HCT116 (cell line): ENCODE results near the gene OBSCN. TPM values are rescaled to one million over a fixed set of nuclear protein-coding genes. Genes with fewer than 3 reads are reported as not detected.

Experiments used
- ATAC-seq: fragments of 200-7000 bp; cut with Tn5 transposase; 2 replicates; pipeline ENCODE4 v1.9.1; 2020; ENCODE audit warnings: mild to moderate bottlenecking, moderate library complexity
- BruUV-seq: library from RNA; stranded (reverse); fragments of 400-500 nt; replicated peaks from 2 replicates; lab custom pipeline; 2021; lab: Mats Ljungman, UMichigan
- CTCF ChIA-PET: fragments of 300-600 bp; sonication (Branson Sonifier 250); formaldehyde crosslinking; loops from one replicate; lab custom pipeline; 2021; ENCODE audit warnings: antibody characterized with exemption; lab: Charles Lee
- POLR2A ChIA-PET: fragments of 300-600, 350-600 bp; sonication (Branson Sonifier 250); formaldehyde crosslinking; loops from one replicate; lab custom pipeline; 2021; ENCODE audit warnings: antibody characterized with exemption; lab: Charles Lee
- RAD21 ChIA-PET, 2 experiments: fragments of 300-600 bp; sonication (Branson Sonifier 250); formaldehyde crosslinking; loops; one replicate each; lab custom pipeline; 2023; ENCODE audit warnings: low total read pairs in 2 of 2; ENCODE audit not compliant: uncharacterized antibody in 2 of 2, unreplicated experiment in 2 of 2, low non-redundant PET in 1 of 2; lab: Charles Lee
- DNase-seq: peaks from one replicate; pipeline ENCODE4 v3.0.0-alpha.2; 2010; ENCODE audit warnings: low read depth, low spot score
- H2AFZ ChIP-seq: fragments of 200-600 bp; shearing (Covaris generic), sonication (generic); 2 replicates; pipeline ENCODE4 v1.6.1; 2017; ENCODE audit warnings: low read depth, mixed run types, mixed read lengths, antibody characterized with exemption, low read length; ENCODE audit not compliant: poor library complexity, severe bottlenecking
- H3K27ac ChIP-seq: 2 replicates; pipeline ENCODE4 v1.5.1; 2012; ENCODE audit warnings: low read depth, low read length
- H3K27me3 ChIP-seq: fragments of 200-600 bp; sonication (generic); 2 replicates; pipeline ENCODE4 v1.6.1; 2016; ENCODE audit warnings: mixed run types, low read length, mixed read lengths; ENCODE audit not compliant: insufficient read depth
- H3K36me3 ChIP-seq, 2 experiments: fragments of 200-500 bp in 1 of 2; fragments of 200-600 bp in 1 of 2; sonication (Bioruptor generic) in 1 of 2; sonication (generic) in 1 of 2; 2 replicates each; pipeline versions ENCODE4 v1.5.1 to v1.6.1; 2014 to 2016; ENCODE audit warnings: low read length in 2 of 2, inconsistent platforms in 1 of 2, mixed read lengths in 1 of 2, mixed run types in 1 of 2; ENCODE audit not compliant: insufficient read depth in 2 of 2, control insufficient read depth in 1 of 2
- H3K4me1 ChIP-seq, 2 experiments: fragments of 200-600 bp in 1 of 2; sonication (generic) in 1 of 2; 2 replicates each; pipeline versions ENCODE4 v1.5.1 to v1.6.1; 2012 to 2017; ENCODE audit warnings: low read length in 2 of 2, inconsistent platforms in 1 of 2, mild to moderate bottlenecking in 1 of 2, mixed read lengths in 1 of 2, mixed run types in 1 of 2, moderate library complexity in 1 of 2; ENCODE audit not compliant: insufficient read depth in 2 of 2, control insufficient read depth in 1 of 2
- H3K4me2 ChIP-seq: fragments of 200-600 bp; sonication (generic); 2 replicates; pipeline ENCODE4 v1.6.1; 2017; ENCODE audit warnings: mixed run types, low read length, mixed read lengths
- H3K4me3 ChIP-seq, 2 experiments: fragments of 200-600 bp in 1 of 2; sonication (generic) in 1 of 2; replicated peaks in 1 of 2; 2 replicates each; pipeline ENCODE4 v1.5.1; 2011 to 2016; ENCODE audit warnings: low read length in 2 of 2, control low read depth in 1 of 2, low read depth in 1 of 2, mild to moderate bottlenecking in 1 of 2, mixed read lengths in 1 of 2, mixed run types in 1 of 2
- H3K79me2 ChIP-seq: fragments of 200-600 bp; sonication (generic); 2 replicates; pipeline ENCODE4 v1.6.1; 2017; ENCODE audit warnings: mild to moderate bottlenecking, mixed run types, low read length, moderate library complexity, mixed read lengths; ENCODE audit not compliant: insufficient read depth
- H3K9ac ChIP-seq: fragments of 200-600 bp; sonication (generic); 2 replicates; pipeline ENCODE4 v1.6.1; 2016; ENCODE audit warnings: low read length, mixed read lengths
- H3K9me2 ChIP-seq: fragments of 200-600 bp; sonication (generic), shearing (Covaris generic); 2 replicates; pipeline ENCODE4 v1.6.1; 2017; ENCODE audit warnings: mixed run types, mild to moderate bottlenecking, moderate library complexity; ENCODE audit not compliant: insufficient read depth
- H3K9me3 ChIP-seq, 2 experiments: fragments of 200-500 bp in 1 of 2; fragments of 200-600 bp in 1 of 2; sonication (Bioruptor generic) in 1 of 2; sonication (generic) in 1 of 2; 2 replicates each; pipeline ENCODE4 v1.6.1; 2014 to 2017; ENCODE audit warnings: low read length in 2 of 2, mixed read lengths in 2 of 2, inconsistent platforms in 1 of 2, low read depth in 1 of 2, mild to moderate bottlenecking in 1 of 2, mixed run types in 1 of 2, moderate library complexity in 1 of 2; ENCODE audit not compliant: control insufficient read depth in 1 of 2, insufficient read depth in 1 of 2
- H4K20me1 ChIP-seq: fragments of 200-600 bp; sonication (generic), shearing (Covaris generic); 2 replicates; pipeline ENCODE4 v1.6.1; 2017; ENCODE audit warnings: mixed run types, mild to moderate bottlenecking, moderate library complexity; ENCODE audit not compliant: insufficient read depth
- CTCF ChIP-seq, 3 experiments: fragments of 200-600 bp in 1 of 3; sonication (generic) in 1 of 3; IDR thresholded peaks in 2 of 3; conservative IDR thresholded peaks in 1 of 3; 2 replicates each; pipeline ENCODE4 v1.5.1; 2012 to 2017; ENCODE audit warnings: low read depth in 2 of 3, low read length in 2 of 3, antibody characterized with exemption in 1 of 3, borderline replicate concordance in 1 of 3, control low read depth in 1 of 3, mild to moderate bottlenecking in 1 of 3, mixed read lengths in 1 of 3, mixed run types in 1 of 3, moderate library complexity in 1 of 3; ENCODE audit not compliant: insufficient read depth in 1 of 3
- EGR1 ChIP-seq: IDR thresholded peaks from 2 replicates; pipeline ENCODE4 v1.6.1; 2012; ENCODE audit warnings: low read depth
- EZH2 ChIP-seq: fragments of 200-600 bp; sonication (generic); IDR thresholded peaks from 2 replicates; pipeline ENCODE4 v1.6.1; 2017; ENCODE audit warnings: antibody characterized with exemption, mixed run types
- EZH2phosphoT487 ChIP-seq: fragments of 200-600 bp; IDR thresholded peaks from 2 replicates; pipeline ENCODE4 v1.6.1; 2018; ENCODE audit warnings: antibody characterized with exemption, borderline replicate concordance
- RAD21 ChIP-seq: IDR thresholded peaks from 2 replicates; pipeline ENCODE4 v1.6.1; 2012; ENCODE audit warnings: low read depth, mild to moderate bottlenecking
- REST ChIP-seq: IDR thresholded peaks from 2 replicates; pipeline ENCODE4 v1.6.1; 2012; ENCODE audit warnings: low read depth
- SP1 ChIP-seq: IDR thresholded peaks from 2 replicates; pipeline ENCODE4 v1.6.1; 2012; ENCODE audit warnings: low read depth
- YY1 ChIP-seq: IDR thresholded peaks from 2 replicates; pipeline ENCODE4 v1.6.1; 2011; ENCODE audit warnings: low read length, low read depth, moderate library complexity, mild to moderate bottlenecking; ENCODE audit not compliant: insufficient replicate concordance; ENCODE audit errors: extremely low read depth
- intact Hi-C: fragments of 100-400 bp; cut with micrococcal nuclease; formaldehyde crosslinking; loops from 2 replicates; pipeline ENCODE4 v1.10.0; 2022
- total RNA-seq: library from RNA; stranded (reverse); gene quantifications from one replicate; pipeline ENCODE4 v1.2.1, GENCODE V29; 2021; ENCODE audit not compliant: unreplicated experiment

OBSCN gene
- total RNA-seq, 1 experiment from 2014 or later = 16.6 TPM

- Histone ChIP-seq H3K9me2 (no peaks in the 10 kb centered on the region), H4K20me1 (no peaks in the 10 kb centered on the region), H3K9me3 (peaks cover 11 to 18% of the 10 kb centered on the region in 2 experiments), H3K36me3 (peaks cover 0 to 7% of the 10 kb centered on the region in 2 experiments; a peak in 1 of 4 replicates), H3K27ac (no peak overlapping the region), H3K9ac (no peak overlapping the region), H3K27me3 (no peaks in the 10 kb centered on the region), H3K4me2 (no peak overlapping the region), H3K79me2 (no peaks in the 10 kb centered on the region), H3K4me1 (no peaks in the 10 kb centered on the region), H2AFZ (no peak overlapping the region), H3K4me3 (no peak overlapping the region)
- ATAC-seq (peak; percentile 78), DNase-seq (peak; percentile 13)
- RAD21 ChIA-PET = no interaction called here
- BruUV-seq = no TSS peak
- intact Hi-C loops = no loop called here
- TF ChIP-seq CTCF (IDR thresholded peaks at IDR 0.05 in 2 of 3, conservative IDR thresholded peaks at IDR 0.05 in 1 of 3; ENCODE audit: borderline replicate concordance in 1 of 3, insufficient read depth in 1 of 3, low read depth in 2 of 3, low read length in 2 of 3) (peak; percentile 34 to 68 (median 60); a peak in 5 of 6 replicates), RAD21 (peak; percentile 25; the same call in 1 of the 2 replicates), EGR1 (no peak)
- POLR2A ChIA-PET = no interaction called here
- CTCF ChIA-PET = no interaction called here
Measured at GRCh38 chr1:228236744-228237143, 28.9 kb downstream of the OBSCN start.

- Histone ChIP-seq H3K27me3 (no peaks in the 10 kb centered on the region), H3K79me2 (no peaks in the 10 kb centered on the region), H4K20me1 (no peaks in the 10 kb centered on the region), H3K27ac (no peak overlapping the region), H3K9me3 (peaks cover 18 to 23% of the 10 kb centered on the region in 2 experiments), H3K9ac (no peak overlapping the region), H3K4me3 (no peak overlapping the region), H3K9me2 (no peaks in the 10 kb centered on the region), H2AFZ (no peak overlapping the region), H3K4me1 (no peaks in the 10 kb centered on the region), H3K36me3 (peaks cover 0 to 9% of the 10 kb centered on the region in 2 experiments; a peak in 1 of 4 replicates), H3K4me2 (no peak overlapping the region)
- ChIA-PET POLR2A (no interaction called here), RAD21 (no interaction called here), CTCF (no interaction called here)
- DNase-seq (no peak), ATAC-seq (no peak)
- intact Hi-C loops = no loop called here
- no TSS peak for BruUV-seq
- TF ChIP-seq EZH2 (no peak), CTCF (IDR thresholded peaks at IDR 0.05 in 2 of 3, conservative IDR thresholded peaks at IDR 0.05 in 1 of 3; ENCODE audit: borderline replicate concordance in 1 of 3, insufficient read depth in 1 of 3, low read depth in 2 of 3, low read length in 2 of 3) (no peak; a peak in 1 of 6 replicates), YY1 (no peak), SP1 (no peak), REST (no peak), EZH2phosphoT487 (no peak)
Measured at GRCh38 chr1:228238007-228238406, 30.2 kb downstream of the OBSCN start.
